ENCODE data around the gene CDC42EP1. TPM values are rescaled to one million over a fixed set of nuclear protein-coding genes. Genes with fewer than 3 reads are reported as not detected.
A peak's percentile ranks its signal among the peaks of the same experiment; 100 is the strongest.

Gene CDC42EP1
- total and polyA plus RNA-seq, 7 donors: 14.6 to 64.1 (median 24.6) TPM

DNA sequence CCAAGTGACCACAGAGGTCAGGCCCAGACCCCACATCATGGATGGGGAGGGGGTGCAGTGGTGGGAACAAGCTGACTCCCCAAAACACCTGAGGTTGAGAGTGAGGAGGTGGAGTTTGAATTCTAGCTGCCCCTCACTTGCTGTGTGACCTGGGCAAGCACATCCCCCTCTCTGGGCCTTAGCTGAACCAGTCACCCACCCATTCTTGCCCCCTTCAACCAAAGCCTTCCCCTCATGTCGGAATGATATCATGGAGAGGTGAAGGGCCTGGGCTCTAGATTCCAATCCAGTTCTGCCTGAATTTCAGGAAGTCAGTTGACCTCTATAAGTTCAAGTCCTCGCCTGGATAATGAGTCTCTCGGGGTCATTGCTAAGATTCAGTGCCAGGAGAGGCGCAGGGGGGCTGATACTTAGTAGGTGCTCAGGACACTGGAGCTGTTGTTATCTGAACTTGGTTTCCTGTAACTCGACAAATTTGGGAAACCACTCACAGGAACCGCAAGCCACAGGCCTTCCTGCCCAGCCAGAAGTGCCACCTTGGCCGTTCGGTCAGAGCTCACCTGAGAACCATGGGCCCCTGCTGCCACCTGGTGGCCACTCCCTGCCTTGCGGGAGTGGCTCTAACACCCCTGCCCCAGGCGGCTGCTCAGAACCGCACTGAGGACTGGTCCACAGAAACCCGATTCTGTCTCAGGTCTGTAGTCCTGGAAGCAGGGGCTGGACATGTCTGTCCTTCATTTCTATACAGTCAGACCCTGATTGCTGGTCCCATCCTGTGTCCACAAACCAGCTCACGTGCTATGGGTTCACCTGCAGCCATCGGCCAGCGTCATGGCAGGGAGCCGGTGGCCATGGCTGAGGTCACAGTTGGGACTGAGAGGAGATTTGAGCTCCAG is 6.9 kb downstream of the CDC42EP1 start:
- H3K27ac ChIP-seq: peak overlapping the region; percentile 46 to 99 (median 74)
- peak in 1 of 4 donors; percentile 24 for TF ChIP-seq POLR2AphosphoS5 (IDR thresholded peaks at IDR 0.05)
- TF ChIP-seq EP300 (IDR thresholded peaks at IDR 0.05): no peak
- TF ChIP-seq, protein P1, sequence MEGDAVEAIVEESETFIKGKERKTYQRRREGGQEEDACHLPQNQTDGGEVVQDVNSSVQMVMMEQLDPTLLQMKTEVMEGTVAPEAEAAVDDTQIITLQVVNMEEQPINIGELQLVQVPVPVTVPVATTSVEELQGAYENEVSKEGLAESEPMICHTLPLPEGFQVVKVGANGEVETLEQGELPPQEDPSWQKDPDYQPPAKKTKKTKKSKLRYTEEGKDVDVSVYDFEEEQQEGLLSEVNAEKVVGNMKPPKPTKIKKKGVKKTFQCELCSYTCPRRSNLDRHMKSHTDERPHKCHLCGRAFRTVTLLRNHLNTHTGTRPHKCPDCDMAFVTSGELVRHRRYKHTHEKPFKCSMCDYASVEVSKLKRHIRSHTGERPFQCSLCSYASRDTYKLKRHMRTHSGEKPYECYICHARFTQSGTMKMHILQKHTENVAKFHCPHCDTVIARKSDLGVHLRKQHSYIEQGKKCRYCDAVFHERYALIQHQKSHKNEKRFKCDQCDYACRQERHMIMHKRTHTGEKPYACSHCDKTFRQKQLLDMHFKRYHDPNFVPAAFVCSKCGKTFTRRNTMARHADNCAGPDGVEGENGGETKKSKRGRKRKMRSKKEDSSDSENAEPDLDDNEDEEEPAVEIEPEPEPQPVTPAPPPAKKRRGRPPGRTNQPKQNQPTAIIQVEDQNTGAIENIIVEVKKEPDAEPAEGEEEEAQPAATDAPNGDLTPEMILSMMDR (IDR thresholded peaks at IDR 0.05): peak; percentile 89 to 98 (median 92)
- TF ChIP-seq POLR2A (IDR thresholded peaks at IDR 0.05): no peak
- peaks cover 0 to 20% (median 10%) of the 10 kb centered on the region in 4 donors for H3K36me3 ChIP-seq
- H3K9me3 ChIP-seq: no peaks in the 10 kb centered on the region
- H3K27me3 ChIP-seq: no peaks in the 10 kb centered on the region
- WGBS, 2 donors: 22 to 32% methylated on average over 16 of the region's 16 CpGs
- no peak overlapping the region for H3K4me3 ChIP-seq
- intact Hi-C loops (cut with DNase I): loop anchor here (1.0 kb wide), 1 partner anchor 29 kb away; no protein-coding TSS in a partner anchor
- H3K4me1 ChIP-seq: peaks cover 0 to 69% (median 59%) of the 10 kb centered on the region in 4 donors
- DNase-seq: peak; percentile 88

DNA sequence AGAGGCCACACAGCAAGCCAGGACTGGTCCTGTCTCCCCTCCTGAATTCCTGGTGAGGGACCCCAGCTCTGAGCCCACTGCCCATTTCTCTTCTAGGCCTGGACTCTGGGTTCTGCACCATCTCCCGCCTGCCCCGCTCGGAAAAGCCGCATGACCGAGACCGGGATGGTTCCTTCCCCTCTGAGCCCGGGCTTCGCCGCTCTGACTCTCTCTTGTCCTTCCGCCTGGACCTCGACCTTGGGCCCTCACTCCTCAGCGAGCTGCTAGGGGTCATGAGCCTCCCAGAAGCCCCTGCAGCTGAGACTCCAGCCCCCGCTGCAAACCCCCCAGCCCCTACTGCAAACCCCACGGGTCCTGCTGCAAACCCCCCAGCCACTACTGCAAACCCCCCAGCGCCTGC is 7.7 kb downstream of the CDC42EP1 start:
- 84 to 90% methylated on average over 15 of the region's 15 CpGs for WGBS, 2 donors
- intact Hi-C loops (cut with DNase I): no loop called here
- peak overlapping the region in 1 of 4 donors; percentile 99 for H3K27ac ChIP-seq
- peaks cover 0 to 62% (median 50%) of the 10 kb centered on the region in 4 donors for H3K4me1 ChIP-seq
- H3K36me3 ChIP-seq: peaks cover 0 to 20% (median 10%) of the 10 kb centered on the region in 4 donors
- no peaks in the 10 kb centered on the region for H3K9me3 ChIP-seq
- no peaks in the 10 kb centered on the region for H3K27me3 ChIP-seq
- H3K4me3 ChIP-seq: no peak overlapping the region
- TF ChIP-seq EP300 (IDR thresholded peaks at IDR 0.05) (no peak), POLR2A (IDR thresholded peaks at IDR 0.05) (no peak), POLR2AphosphoS5 (IDR thresholded peaks at IDR 0.05) (no peak)
- TF ChIP-seq, protein P1 (IDR thresholded peaks at IDR 0.05): no peak
- no peak for DNase-seq

DNA sequence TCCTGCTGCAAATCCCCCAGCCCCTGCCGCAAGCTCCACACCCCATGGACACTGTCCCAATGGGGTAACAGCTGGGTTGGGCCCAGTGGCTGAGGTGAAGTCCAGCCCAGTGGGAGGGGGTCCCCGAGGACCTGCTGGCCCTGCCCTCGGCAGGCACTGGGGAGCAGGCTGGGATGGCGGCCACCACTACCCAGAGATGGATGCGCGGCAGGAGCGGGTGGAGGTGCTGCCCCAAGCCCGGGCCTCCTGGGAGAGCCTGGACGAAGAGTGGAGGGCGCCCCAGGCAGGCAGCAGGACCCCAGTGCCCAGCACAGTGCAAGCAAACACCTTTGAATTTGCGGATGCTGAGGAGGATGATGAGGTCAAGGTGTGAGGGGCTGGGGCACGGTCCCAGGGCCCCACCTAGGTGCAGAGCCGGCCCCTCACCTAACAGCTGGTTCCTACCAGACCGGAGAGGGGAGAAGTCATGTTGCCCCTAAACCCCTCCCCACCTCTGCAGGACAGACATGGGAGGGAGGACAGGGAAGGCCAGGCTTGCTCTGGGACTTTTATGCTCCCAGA is 8.2 kb downstream of the CDC42EP1 start:
- WGBS, 2 donors: 56 to 73% methylated on average over 14 of the region's 14 CpGs
- Histone ChIP-seq H3K27me3 (no peaks in the 10 kb centered on the region), H3K36me3 (peaks cover 0 to 20% (median 10%) of the 10 kb centered on the region in 4 donors), H3K27ac (peak overlapping the region in 1 of 4 donors; percentile 20), H3K4me3 (no peak overlapping the region), H3K4me1 (peaks cover 0 to 56% (median 45%) of the 10 kb centered on the region in 4 donors), H3K9me3 (no peaks in the 10 kb centered on the region)
- intact Hi-C loops (cut with DNase I): no loop called here
- no peak for DNase-seq
- TF ChIP-seq, protein P1 (IDR thresholded peaks at IDR 0.05): no peak
- TF ChIP-seq POLR2AphosphoS5 (IDR thresholded peaks at IDR 0.05) (no peak), POLR2A (IDR thresholded peaks at IDR 0.05) (no peak)

DNA sequence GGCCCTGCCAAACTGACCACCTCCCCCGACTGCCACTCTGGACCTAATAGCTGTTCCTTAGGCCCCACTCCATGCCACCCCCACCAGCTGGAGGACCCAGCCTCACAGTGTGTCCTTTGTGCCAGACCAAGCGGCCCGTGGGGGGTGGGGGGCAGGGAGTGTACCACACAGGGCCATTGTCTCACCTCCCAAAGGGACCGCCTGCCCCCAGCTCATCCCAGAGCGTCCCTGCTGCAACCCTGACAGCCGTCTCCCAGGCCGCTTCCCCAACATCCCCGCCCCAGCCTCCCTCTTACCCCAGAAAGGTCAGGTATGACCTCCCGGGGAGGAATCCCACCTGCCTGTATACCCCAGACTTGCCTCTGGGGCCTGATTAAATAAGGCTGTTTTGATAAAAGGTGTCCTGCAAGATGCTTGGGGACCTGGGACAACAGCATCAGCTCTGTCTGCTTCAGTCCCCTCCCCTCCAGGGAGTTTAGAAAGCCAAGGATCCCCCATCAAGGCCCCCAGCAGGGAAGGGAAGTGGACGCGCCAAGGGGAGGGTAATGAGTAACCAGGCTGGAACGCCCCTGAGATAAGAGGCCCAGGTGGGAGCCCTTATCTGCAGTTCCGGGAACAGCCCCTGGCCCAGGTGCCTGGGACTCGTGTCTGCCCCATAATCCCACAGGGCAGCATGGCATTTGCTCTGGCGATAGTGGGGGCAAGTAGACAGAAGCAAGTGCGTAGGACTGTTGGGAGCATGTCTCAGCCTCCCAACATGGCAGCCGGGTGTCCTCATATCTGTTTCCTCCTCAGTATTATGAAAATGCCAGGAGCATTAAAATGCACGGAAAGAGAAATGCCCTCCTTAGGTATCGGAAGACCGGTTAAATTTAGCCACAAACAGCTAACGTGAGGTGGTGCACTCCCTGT is 9.0 kb downstream of the CDC42EP1 start:
- no peaks in the 10 kb centered on the region for H3K27me3 ChIP-seq
- DNase-seq: no peak
- WGBS, 2 donors: 15 to 64% methylated on average over 21 of the region's 21 CpGs
- no peaks in the 10 kb centered on the region for H3K9me3 ChIP-seq
- no peak overlapping the region for H3K4me3 ChIP-seq
- intact Hi-C loops (cut with DNase I): no loop called here
- peaks cover 0 to 20% (median 10%) of the 10 kb centered on the region in 4 donors for H3K36me3 ChIP-seq
- H3K27ac ChIP-seq: peak overlapping the region in 2 of 4 donors; percentile 20 to 26
- H3K4me1 ChIP-seq: peaks cover 0 to 49% (median 37%) of the 10 kb centered on the region in 4 donors
- no peak for TF ChIP-seq POLR2A (IDR thresholded peaks at IDR 0.05)
- no peak for TF ChIP-seq POLR2AphosphoS5 (IDR thresholded peaks at IDR 0.05)
- TF ChIP-seq, protein P1 (IDR thresholded peaks at IDR 0.05): no peak
- TF ChIP-seq EP300 (IDR thresholded peaks at IDR 0.05): no peak
